Spleen (tissue), 7 donors: ENCODE measurements around the gene CNTNAP5.

ENCODE experiments used
- POLR2A ChIP-seq, 3 donors: fragments of 450-650 bp; IDR thresholded peaks; one replicate each; pipeline ENCODE4 v1.5.1; 2017; ENCODE audit warnings: antibody characterized with exemption in 3 of 3, mild to moderate bottlenecking in 1 of 3
- POLR2AphosphoS5 ChIP-seq, 3 donors: sonication (generic); formaldehyde crosslinking; IDR thresholded peaks; one replicate each; pipeline ENCODE4 v1.5.1; 2017; ENCODE audit warnings: antibody characterized with exemption in 3 of 3
- TF ChIP-seq, protein P1 (sequence below), 11 experiments: fragments of 200-600 bp in 7 of 11; fragments of 450-650 bp in 4 of 11; sonication (generic) in 4 of 11; IDR thresholded peaks in 8 of 11; conservative IDR thresholded peaks in 3 of 11; 1 replicate in 7 of 11; 2 replicates in 4 of 11; pipeline versions ENCODE4 v1.4.0 to v1.8.0; 2016 to 2021; ENCODE audit warnings: antibody characterized with exemption in 11 of 11, inconsistent platforms in 4 of 11, mild to moderate bottlenecking in 1 of 11
- donor health status: DM: no; HTN: no; CAD: no; lungs with moderate emphysema.
- donor health status: DM: no; HTN: no; CAD: no.
- donor health status: DM: no; HTN: no; CAD: no.

GRCh38 chr2:124582387-124582786, 557.3 kb downstream of the CNTNAP5 start:
- no peak for TF ChIP-seq POLR2A (IDR thresholded peaks at IDR 0.05)
- TF ChIP-seq, protein P1, sequence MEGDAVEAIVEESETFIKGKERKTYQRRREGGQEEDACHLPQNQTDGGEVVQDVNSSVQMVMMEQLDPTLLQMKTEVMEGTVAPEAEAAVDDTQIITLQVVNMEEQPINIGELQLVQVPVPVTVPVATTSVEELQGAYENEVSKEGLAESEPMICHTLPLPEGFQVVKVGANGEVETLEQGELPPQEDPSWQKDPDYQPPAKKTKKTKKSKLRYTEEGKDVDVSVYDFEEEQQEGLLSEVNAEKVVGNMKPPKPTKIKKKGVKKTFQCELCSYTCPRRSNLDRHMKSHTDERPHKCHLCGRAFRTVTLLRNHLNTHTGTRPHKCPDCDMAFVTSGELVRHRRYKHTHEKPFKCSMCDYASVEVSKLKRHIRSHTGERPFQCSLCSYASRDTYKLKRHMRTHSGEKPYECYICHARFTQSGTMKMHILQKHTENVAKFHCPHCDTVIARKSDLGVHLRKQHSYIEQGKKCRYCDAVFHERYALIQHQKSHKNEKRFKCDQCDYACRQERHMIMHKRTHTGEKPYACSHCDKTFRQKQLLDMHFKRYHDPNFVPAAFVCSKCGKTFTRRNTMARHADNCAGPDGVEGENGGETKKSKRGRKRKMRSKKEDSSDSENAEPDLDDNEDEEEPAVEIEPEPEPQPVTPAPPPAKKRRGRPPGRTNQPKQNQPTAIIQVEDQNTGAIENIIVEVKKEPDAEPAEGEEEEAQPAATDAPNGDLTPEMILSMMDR (IDR thresholded peaks at IDR 0.05 in 8 of 11, conservative IDR thresholded peaks at IDR 0.05 in 3 of 11): no peak
- no peak for TF ChIP-seq POLR2AphosphoS5 (IDR thresholded peaks at IDR 0.05)
